ENCODE measurements around the gene CD36.

Gene CD36

DNA sequence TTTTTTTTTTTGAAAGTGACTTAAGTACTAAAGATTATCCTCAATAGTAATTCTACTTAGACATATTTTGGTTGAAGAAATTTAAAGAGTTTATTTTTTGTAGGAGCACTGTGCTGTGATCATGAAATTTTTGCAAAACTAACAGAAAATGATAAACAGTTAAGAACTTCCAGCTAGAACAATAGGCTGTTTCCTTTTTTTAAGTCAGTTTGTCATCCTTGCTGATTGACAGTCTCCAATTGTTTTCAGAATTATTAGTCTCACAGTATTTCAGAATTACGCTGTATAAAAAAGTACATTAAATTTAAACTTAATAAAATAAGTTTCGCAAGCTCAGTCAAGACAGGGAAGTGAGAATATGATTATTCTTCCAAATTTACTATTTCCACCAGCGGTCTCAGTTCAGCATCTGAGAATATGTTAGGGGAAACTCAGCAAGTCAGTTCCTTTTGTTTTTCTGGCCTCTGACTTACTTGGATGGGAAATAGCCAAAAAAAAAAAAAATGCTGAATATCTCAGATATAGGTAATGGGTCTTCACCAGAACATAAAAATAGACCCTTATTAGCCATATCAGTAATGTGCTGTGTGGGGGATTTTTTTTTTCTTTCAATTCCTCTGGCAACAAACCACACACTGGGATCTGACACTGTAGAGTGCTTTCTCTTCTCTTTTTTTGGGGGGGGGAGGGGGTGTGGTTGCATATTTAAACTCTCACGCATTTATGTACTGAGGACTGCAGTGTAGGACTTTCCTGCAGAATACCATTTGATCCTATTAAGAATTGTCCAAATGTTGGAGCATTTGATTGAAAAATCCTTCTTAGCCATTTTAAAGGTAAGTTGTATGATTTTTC is at the start of gene CD36:
TSS of gene CD36 (plus strand) at position 732 of the 855 bp plus-strand sequence. CDS start 8,099 bp downstream, outside the sequence.
- H3K4me1 ChIP-seq (ENCODE audit: insufficient read depth, insufficient read length), result no peaks in the 10 kb centered on the region
- DNase-seq (ENCODE audit: low read depth, low spot score), result no peak
- no peak within 1 kb of the TSS for H3K4me3 ChIP-seq (ENCODE audit: insufficient read length, low read depth)
- H3K27me3 ChIP-seq (ENCODE audit: insufficient read depth, insufficient read length), result no peaks in the 10 kb centered on the region
- H3K9me3 ChIP-seq (ENCODE audit: insufficient read depth, low read length), result no peaks in the 10 kb centered on the region
- no peak within 1 kb of the TSS for H3K9ac ChIP-seq (ENCODE audit: insufficient read length, low read depth)
- no peaks in the 10 kb centered on the region for H3K36me3 ChIP-seq (ENCODE audit: insufficient read depth, insufficient read length, low read length)
- TF ChIP-seq YY1 (IDR thresholded peaks at IDR 0.05; ENCODE audit: insufficient read depth, insufficient read length) (no peak), SUZ12 (IDR thresholded peaks at IDR 0.05; ENCODE audit: extremely low read depth, insufficient read depth, insufficient read length) (no peak), ZNF274 (IDR thresholded peaks at IDR 0.05; ENCODE audit: low read depth, low read length) (no peak)

DNA sequence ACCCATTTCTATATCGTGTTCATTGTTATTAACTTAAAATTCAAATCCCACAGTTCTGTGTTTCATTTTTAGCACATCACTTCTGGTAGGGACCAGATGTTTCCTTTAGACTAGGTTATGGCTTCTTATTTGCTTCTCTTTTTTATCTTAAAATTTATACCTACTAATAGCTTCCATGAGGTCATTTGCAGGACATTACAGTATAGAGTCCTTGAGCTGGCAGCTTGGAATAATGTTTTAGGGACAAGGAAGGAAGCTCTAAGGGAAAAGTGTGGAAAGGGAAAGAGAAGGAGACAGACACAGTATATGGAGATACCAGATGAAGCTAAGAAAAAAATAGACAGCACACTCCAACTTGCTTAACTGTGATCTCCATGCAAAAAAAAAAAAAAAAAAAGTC is 48.8 kb upstream of the CD36 start:
- Histone ChIP-seq H3K9me3 (ENCODE audit: insufficient read depth, low read length) (no peaks in the 10 kb centered on the region), H3K27me3 (ENCODE audit: insufficient read depth, insufficient read length) (no peaks in the 10 kb centered on the region), H3K4me1 (ENCODE audit: insufficient read depth, insufficient read length) (no peaks in the 10 kb centered on the region), H3K4me3 (ENCODE audit: insufficient read length, low read depth) (no peak overlapping the region), H3K36me3 (ENCODE audit: insufficient read depth, insufficient read length, low read length) (no peaks in the 10 kb centered on the region), H3K9ac (ENCODE audit: insufficient read length, low read depth) (no peak overlapping the region)
- TF ChIP-seq ZNF274 (IDR thresholded peaks at IDR 0.05; ENCODE audit: low read depth, low read length) (no peak), SUZ12 (IDR thresholded peaks at IDR 0.05; ENCODE audit: extremely low read depth, insufficient read depth, insufficient read length) (no peak), YY1 (IDR thresholded peaks at IDR 0.05; ENCODE audit: insufficient read depth, insufficient read length) (no peak)
- DNase-seq (ENCODE audit: low read depth, low spot score), result no peak

DNA sequence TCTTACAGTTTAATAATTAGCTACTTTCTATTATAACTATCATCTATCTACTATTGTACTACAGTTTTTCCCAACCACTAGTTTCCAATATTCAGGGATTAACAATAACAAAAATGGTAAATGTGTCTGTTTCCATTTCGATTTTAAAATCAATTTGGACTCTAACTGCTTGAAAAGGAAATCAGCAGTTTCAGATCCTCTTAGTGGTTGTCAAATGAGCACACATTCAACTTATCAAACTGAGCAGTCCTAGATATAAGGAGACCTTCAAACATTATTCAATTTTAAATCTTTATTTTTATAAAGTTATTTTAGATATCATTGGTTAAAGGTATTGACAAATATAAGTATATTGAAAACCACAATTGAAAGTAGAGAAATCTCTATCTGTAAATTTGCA is 46.8 kb upstream of the CD36 start:
- no peaks in the 10 kb centered on the region for H3K27me3 ChIP-seq (ENCODE audit: insufficient read depth, insufficient read length)
- H3K4me3 ChIP-seq (ENCODE audit: insufficient read length, low read depth), result no peak overlapping the region
- no peaks in the 10 kb centered on the region for H3K9me3 ChIP-seq (ENCODE audit: insufficient read depth, low read length)
- no peak overlapping the region for H3K9ac ChIP-seq (ENCODE audit: insufficient read length, low read depth)
- TF ChIP-seq SUZ12 (IDR thresholded peaks at IDR 0.05; ENCODE audit: extremely low read depth, insufficient read depth, insufficient read length) (no peak), YY1 (IDR thresholded peaks at IDR 0.05; ENCODE audit: insufficient read depth, insufficient read length) (no peak), ZNF274 (IDR thresholded peaks at IDR 0.05; ENCODE audit: low read depth, low read length) (no peak)
- H3K36me3 ChIP-seq (ENCODE audit: insufficient read depth, insufficient read length, low read length), result no peaks in the 10 kb centered on the region
- no peaks in the 10 kb centered on the region for H3K4me1 ChIP-seq (ENCODE audit: insufficient read depth, insufficient read length)
- no peak for DNase-seq (ENCODE audit: low read depth, low spot score)

DNA sequence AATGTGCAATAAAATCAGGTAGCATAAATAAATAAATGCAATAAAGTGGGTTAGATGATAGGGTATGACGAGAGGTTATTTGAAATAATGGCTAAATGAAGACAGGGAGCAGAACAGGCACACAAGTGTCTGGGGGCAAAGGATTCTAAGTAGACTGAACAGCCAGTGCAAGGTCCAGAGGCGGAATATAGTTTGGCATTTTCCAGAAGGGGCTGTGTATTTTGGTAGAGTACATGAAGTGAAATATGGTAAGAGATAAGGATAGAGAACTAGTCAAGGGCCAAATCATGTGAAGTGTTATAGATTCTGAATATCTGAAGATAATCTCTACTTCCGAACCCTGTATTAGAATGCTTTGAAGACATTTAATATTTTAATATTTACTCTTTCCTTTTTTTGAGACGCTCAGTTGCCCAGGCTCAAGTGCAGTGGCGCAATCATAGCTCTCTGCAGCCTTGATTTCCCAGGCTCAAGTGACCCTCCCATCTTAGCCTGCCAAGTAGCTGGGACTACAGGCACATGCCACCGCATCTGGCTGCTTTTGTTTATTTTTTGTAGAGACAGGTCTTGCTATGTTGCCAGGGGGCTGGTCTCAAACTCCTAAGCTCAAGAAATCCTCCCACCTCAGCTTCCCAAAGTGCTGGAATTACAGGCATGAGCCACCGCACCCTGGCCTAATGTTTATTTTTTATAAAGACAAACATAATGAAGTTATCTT is 44.4 kb upstream of the CD36 start:
- H3K9me3 ChIP-seq (ENCODE audit: insufficient read depth, low read length), result no peaks in the 10 kb centered on the region
- H3K36me3 ChIP-seq (ENCODE audit: insufficient read depth, insufficient read length, low read length), result no peaks in the 10 kb centered on the region
- H3K27me3 ChIP-seq (ENCODE audit: insufficient read depth, insufficient read length), result no peaks in the 10 kb centered on the region
- H3K9ac ChIP-seq (ENCODE audit: insufficient read length, low read depth), result no peak overlapping the region
- H3K4me3 ChIP-seq (ENCODE audit: insufficient read length, low read depth), result no peak overlapping the region
- no peak for DNase-seq (ENCODE audit: low read depth, low spot score)
- H3K4me1 ChIP-seq (ENCODE audit: insufficient read depth, insufficient read length), result no peaks in the 10 kb centered on the region
- no peak for TF ChIP-seq YY1 (IDR thresholded peaks at IDR 0.05; ENCODE audit: insufficient read depth, insufficient read length)
- no peak for TF ChIP-seq SUZ12 (IDR thresholded peaks at IDR 0.05; ENCODE audit: extremely low read depth, insufficient read depth, insufficient read length)
- TF ChIP-seq ZNF274 (IDR thresholded peaks at IDR 0.05; ENCODE audit: low read depth, low read length), result no peak

DNA sequence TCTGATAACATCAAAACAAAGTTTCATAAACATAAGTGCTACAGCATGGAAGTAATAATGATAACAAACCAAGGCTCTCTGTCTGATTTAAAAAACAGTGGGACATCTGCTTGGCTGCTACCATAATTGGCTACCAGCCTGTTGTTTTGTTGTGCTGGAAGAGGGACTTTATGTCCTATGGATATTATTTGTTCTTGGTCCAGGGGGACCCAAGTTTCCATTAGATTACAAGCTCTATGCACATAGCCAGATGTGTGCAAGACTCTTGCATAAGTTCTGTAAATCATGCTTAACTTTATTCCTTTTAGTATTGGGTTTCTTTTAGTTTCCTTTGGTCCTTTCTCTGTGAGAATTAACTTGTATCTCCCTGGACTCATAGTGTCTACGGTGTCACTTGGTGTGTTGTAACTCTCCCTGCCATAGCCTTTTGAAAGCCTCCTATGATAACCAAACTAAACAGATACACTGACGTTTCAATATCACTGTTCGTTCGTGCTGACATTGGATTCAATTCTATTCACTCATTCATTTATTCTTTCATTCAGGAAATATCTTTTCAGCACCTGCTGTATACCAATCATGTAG is 41.4 kb upstream of the CD36 start:
- no peak overlapping the region for H3K9ac ChIP-seq (ENCODE audit: insufficient read length, low read depth)
- no peak overlapping the region for H3K4me3 ChIP-seq (ENCODE audit: insufficient read length, low read depth)
- no peaks in the 10 kb centered on the region for H3K27me3 ChIP-seq (ENCODE audit: insufficient read depth, insufficient read length)
- DNase-seq (ENCODE audit: low read depth, low spot score), result no peak
- no peaks in the 10 kb centered on the region for H3K36me3 ChIP-seq (ENCODE audit: insufficient read depth, insufficient read length, low read length)
- no peaks in the 10 kb centered on the region for H3K4me1 ChIP-seq (ENCODE audit: insufficient read depth, insufficient read length)
- no peaks in the 10 kb centered on the region for H3K9me3 ChIP-seq (ENCODE audit: insufficient read depth, low read length)
- TF ChIP-seq YY1 (IDR thresholded peaks at IDR 0.05; ENCODE audit: insufficient read depth, insufficient read length) (no peak), ZNF274 (IDR thresholded peaks at IDR 0.05; ENCODE audit: low read depth, low read length) (no peak)

DNA sequence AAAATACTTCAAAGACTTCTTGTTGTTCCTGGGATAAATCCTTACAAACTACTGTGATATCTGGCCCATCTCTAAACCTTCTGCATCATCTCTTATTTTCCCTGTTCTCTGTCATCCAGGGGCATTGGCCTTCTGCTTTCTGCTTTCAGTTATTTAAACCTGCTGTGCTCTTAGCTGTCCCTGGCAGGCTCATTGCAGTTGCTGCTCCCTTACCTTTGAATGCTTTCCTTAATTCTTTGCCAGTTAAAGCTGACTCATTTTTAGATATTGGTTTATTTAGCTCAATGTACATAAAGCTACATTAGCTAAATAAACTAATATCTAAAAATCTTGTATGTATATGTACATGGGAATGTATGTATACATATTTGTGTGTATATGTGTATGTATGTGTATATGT is 40.6 kb upstream of the CD36 start:
- no peak for DNase-seq (ENCODE audit: low read depth, low spot score)
- Histone ChIP-seq H3K36me3 (ENCODE audit: insufficient read depth, insufficient read length, low read length) (no peaks in the 10 kb centered on the region), H3K9ac (ENCODE audit: insufficient read length, low read depth) (no peak overlapping the region), H3K4me1 (ENCODE audit: insufficient read depth, insufficient read length) (no peaks in the 10 kb centered on the region), H3K27me3 (ENCODE audit: insufficient read depth, insufficient read length) (no peaks in the 10 kb centered on the region), H3K4me3 (ENCODE audit: insufficient read length, low read depth) (no peak overlapping the region), H3K9me3 (ENCODE audit: insufficient read depth, low read length) (no peaks in the 10 kb centered on the region)
- no peak for TF ChIP-seq YY1 (IDR thresholded peaks at IDR 0.05; ENCODE audit: insufficient read depth, insufficient read length)
- TF ChIP-seq SUZ12 (IDR thresholded peaks at IDR 0.05; ENCODE audit: extremely low read depth, insufficient read depth, insufficient read length), result no peak
- no peak for TF ChIP-seq ZNF274 (IDR thresholded peaks at IDR 0.05; ENCODE audit: low read depth, low read length)

DNA sequence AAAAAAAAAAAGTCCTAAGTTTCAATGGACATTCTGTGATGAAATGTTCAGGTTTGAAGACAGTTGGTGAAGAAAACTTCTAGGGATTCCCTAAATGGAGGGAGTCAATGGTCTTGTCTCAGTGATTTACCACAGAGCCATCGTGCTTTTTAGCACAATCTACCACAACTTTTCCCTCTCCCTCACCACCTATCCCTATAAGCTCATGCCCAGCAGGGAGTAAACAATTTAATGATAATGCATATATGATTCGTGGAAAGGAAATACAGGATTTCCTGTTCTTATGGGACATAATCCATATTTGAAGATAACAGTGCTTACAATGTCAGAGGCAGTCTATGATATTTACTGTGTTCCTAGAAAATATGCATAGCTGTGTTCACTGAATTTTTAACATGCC is 38.4 kb upstream of the CD36 start:
- H3K4me3 ChIP-seq (ENCODE audit: insufficient read length, low read depth), result no peak overlapping the region
- no peaks in the 10 kb centered on the region for H3K27me3 ChIP-seq (ENCODE audit: insufficient read depth, insufficient read length)
- no peak for TF ChIP-seq SUZ12 (IDR thresholded peaks at IDR 0.05; ENCODE audit: extremely low read depth, insufficient read depth, insufficient read length)
- TF ChIP-seq ZNF274 (IDR thresholded peaks at IDR 0.05; ENCODE audit: low read depth, low read length), result no peak
- no peak for TF ChIP-seq YY1 (IDR thresholded peaks at IDR 0.05; ENCODE audit: insufficient read depth, insufficient read length)
- H3K9ac ChIP-seq (ENCODE audit: insufficient read length, low read depth), result no peak overlapping the region
- H3K4me1 ChIP-seq (ENCODE audit: insufficient read depth, insufficient read length), result no peaks in the 10 kb centered on the region
- H3K9me3 ChIP-seq (ENCODE audit: insufficient read depth, low read length), result no peaks in the 10 kb centered on the region
- no peaks in the 10 kb centered on the region for H3K36me3 ChIP-seq (ENCODE audit: insufficient read depth, insufficient read length, low read length)
- no peak for DNase-seq (ENCODE audit: low read depth, low spot score)

Data from NT2/D1 (cell line).